Upper lobe of left lung (tissue), 4 donors: Measurements from ENCODE around the gene SNAPC1.

Experiments used
- POLR2A ChIP-seq, 4 donors: fragments of 450-650 bp; IDR thresholded peaks; one replicate each; pipeline ENCODE4 v1.5.1; 2016 to 2017; ENCODE audit warnings: antibody characterized with exemption in 4 of 4, mild to moderate bottlenecking in 2 of 4
- POLR2AphosphoS5 ChIP-seq, 2 donors: sonication (generic); formaldehyde crosslinking; IDR thresholded peaks; one replicate each; pipeline ENCODE4 v1.5.1; 2017; ENCODE audit warnings: antibody characterized with exemption in 2 of 2
- TF ChIP-seq, protein P1 (sequence below), 6 experiments: fragments of 450-650 bp in 4 of 6; fragments of 200-600 bp in 2 of 6; sonication (generic) in 2 of 6; IDR thresholded peaks; one replicate each; pipeline ENCODE4 v1.5.1; 2016 to 2019; ENCODE audit warnings: antibody characterized with exemption in 6 of 6

DNA sequence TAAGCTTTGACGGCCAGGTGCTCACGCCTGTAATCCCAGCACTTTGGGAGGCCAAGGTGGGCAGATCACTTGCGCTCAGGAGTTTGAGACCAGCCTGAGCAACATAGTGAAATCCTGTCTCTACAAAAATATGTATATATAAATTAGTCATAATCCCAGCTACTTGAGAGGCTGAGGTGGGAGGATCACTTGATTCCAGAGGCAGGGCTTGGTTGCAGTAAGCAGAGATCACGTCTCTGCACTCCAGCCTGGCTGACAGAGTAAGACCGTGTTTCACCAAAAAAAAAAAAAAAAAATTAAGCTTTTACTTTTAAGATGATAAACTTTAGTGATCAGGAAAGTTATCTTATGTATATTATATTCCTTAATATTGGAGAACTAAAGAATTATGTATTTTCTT, 18.0 kb upstream of the SNAPC1 start:
- TF ChIP-seq, protein P1, sequence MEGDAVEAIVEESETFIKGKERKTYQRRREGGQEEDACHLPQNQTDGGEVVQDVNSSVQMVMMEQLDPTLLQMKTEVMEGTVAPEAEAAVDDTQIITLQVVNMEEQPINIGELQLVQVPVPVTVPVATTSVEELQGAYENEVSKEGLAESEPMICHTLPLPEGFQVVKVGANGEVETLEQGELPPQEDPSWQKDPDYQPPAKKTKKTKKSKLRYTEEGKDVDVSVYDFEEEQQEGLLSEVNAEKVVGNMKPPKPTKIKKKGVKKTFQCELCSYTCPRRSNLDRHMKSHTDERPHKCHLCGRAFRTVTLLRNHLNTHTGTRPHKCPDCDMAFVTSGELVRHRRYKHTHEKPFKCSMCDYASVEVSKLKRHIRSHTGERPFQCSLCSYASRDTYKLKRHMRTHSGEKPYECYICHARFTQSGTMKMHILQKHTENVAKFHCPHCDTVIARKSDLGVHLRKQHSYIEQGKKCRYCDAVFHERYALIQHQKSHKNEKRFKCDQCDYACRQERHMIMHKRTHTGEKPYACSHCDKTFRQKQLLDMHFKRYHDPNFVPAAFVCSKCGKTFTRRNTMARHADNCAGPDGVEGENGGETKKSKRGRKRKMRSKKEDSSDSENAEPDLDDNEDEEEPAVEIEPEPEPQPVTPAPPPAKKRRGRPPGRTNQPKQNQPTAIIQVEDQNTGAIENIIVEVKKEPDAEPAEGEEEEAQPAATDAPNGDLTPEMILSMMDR (IDR thresholded peaks at IDR 0.05), result no peak
- no peak for TF ChIP-seq POLR2A (IDR thresholded peaks at IDR 0.05)
- TF ChIP-seq POLR2AphosphoS5 (IDR thresholded peaks at IDR 0.05), result no peak
